ENCODE measurements around the gene HOXB2. TPM values are rescaled to one million over a fixed set of nuclear protein-coding genes. Genes with fewer than 3 reads are reported as not detected.

Gene HOXB2
- total and polyA plus RNA-seq, 9 of the 15 experiments (the other 6 are each of a cell fraction or from before 2014, with no cell fraction given) = 2.1 to 97.7 (median 21.2) TPM

- TF ChIP-seq POLR2G (IDR thresholded peaks at IDR 0.05; ENCODE audit: low read depth, low read length) = peak; percentile 59
- TF ChIP-seq ELK3 (CRISPR knock-in tag; IDR thresholded peaks at IDR 0.05) = no peak
- peak in 2 of 3 experiments; percentile 72 to 89 for TF ChIP-seq YY1 (IDR thresholded peaks at IDR 0.05; ENCODE audit: borderline replicate concordance in 1 of 3, control insufficient read depth in 1 of 3, extremely low read depth in 1 of 3, insufficient read depth in 3 of 3, insufficient read length in 1 of 3, insufficient replicate concordance in 2 of 3, low read depth in 1 of 3, low read length in 2 of 3)
- TF ChIP-seq GABPA (tag; conservative IDR thresholded peaks at IDR 0.05; ENCODE audit: low read depth) = peak; percentile 41; the same call in 1 of the 2 replicates
- no peak for TF ChIP-seq POLR2AphosphoS2 (IDR thresholded peaks at IDR 0.05; ENCODE audit: low read length)
- no peak for TF ChIP-seq XRCC3 (IDR thresholded peaks at IDR 0.05)
- TF ChIP-seq COPS2 (conservative IDR thresholded peaks at IDR 0.05) = no peak
- TF ChIP-seq ZBTB11 (CRISPR knock-in tag; IDR thresholded peaks at IDR 0.05) = peak in 1 of 3 experiments; percentile 27; a peak in 1 of 6 replicates
- TF ChIP-seq NUFIP1 (IDR thresholded peaks at IDR 0.05; ENCODE audit: partially characterized antibody) = no peak
- TF ChIP-seq ZNF780A (CRISPR knock-in tag; IDR thresholded peaks at IDR 0.05) = no peak
- TF ChIP-seq PYGO2 (tag; IDR thresholded peaks at IDR 0.05) = no peak
- TF ChIP-seq NFATC3 (IDR thresholded peaks at IDR 0.05) = no peak
- peak; percentile 44 for TF ChIP-seq SAP30 (IDR thresholded peaks at IDR 0.05; ENCODE audit: borderline replicate concordance, insufficient read depth, low read depth, low read length, poor library complexity, severe bottlenecking)
- no peak for TF ChIP-seq RBM17 (IDR thresholded peaks at IDR 0.05; ENCODE audit: borderline replicate concordance, low read depth, low read length)
- TF ChIP-seq USF2 (CRISPR knock-in tag; IDR thresholded peaks at IDR 0.05) = peak; percentile 95
- TF ChIP-seq UBTF (IDR thresholded peaks at IDR 0.05; ENCODE audit: borderline replicate concordance in 1 of 2, low read depth in 2 of 2, low read length in 2 of 2) = peak; percentile 54 to 80; a peak in 2 of 4 replicates
- TF ChIP-seq BRCA1 (IDR thresholded peaks at IDR 0.05) = no peak
- TF ChIP-seq BRCA1 (CRISPR knock-in tag; IDR thresholded peaks at IDR 0.05) = no peak
Observed at GRCh38 chr17:48577946-48578615, 33.2 kb upstream of the HOXB2 start, which contains the start of gene HOXB4 (continued).
